OCI-LY1 (cell line): ENCODE data around the gene OSBPL1A.

ENCODE experiments used
- H2AFZ ChIP-seq: fragments of 200-600 bp; sonication (generic), shearing (Covaris generic); 2 replicates; pipeline ENCODE4 v1.6.0; 2014; ENCODE audit warnings: antibody characterized with exemption, mild to moderate bottlenecking, low read length
- H3F3A ChIP-seq: fragments of 200-600 bp; sonication (generic), shearing (Covaris generic); 2 replicates; pipeline ENCODE4 v1.6.0; 2014; ENCODE audit warnings: mild to moderate bottlenecking, antibody characterized with exemption, low read length, moderate library complexity; ENCODE audit not compliant: insufficient read depth
- H3K27ac ChIP-seq: fragments of 200-600 bp; sonication (generic); 2 replicates; pipeline ENCODE4 v1.5.1; 2014; ENCODE audit warnings: low read length, mixed run types, mild to moderate bottlenecking, low read depth; ENCODE audit not compliant: poor library complexity, severe bottlenecking
- H3K27me3 ChIP-seq: fragments of 200-600 bp; sonication (generic); 2 replicates; pipeline ENCODE4 v1.6.0; 2014; ENCODE audit warnings: antibody characterized with exemption, mild to moderate bottlenecking, low read length, moderate library complexity; ENCODE audit not compliant: insufficient read depth
- H3K36me3 ChIP-seq: fragments of 200-600 bp; sonication (generic); 2 replicates; pipeline ENCODE4 v1.6.1; 2014; ENCODE audit warnings: mild to moderate bottlenecking, antibody characterized with exemption, low read length, moderate library complexity, mixed read lengths; ENCODE audit not compliant: insufficient read depth
- H3K4me1 ChIP-seq: fragments of 200-600 bp; sonication (generic); 2 replicates; pipeline ENCODE4 v1.5.1; 2014; ENCODE audit warnings: mild to moderate bottlenecking, low read length, moderate library complexity; ENCODE audit not compliant: insufficient read depth, severe bottlenecking
- H3K4me2 ChIP-seq: fragments of 200-600 bp; sonication (generic), shearing (Covaris generic); 2 replicates; pipeline ENCODE4 v1.6.1; 2014; ENCODE audit warnings: low read length
- H3K4me3 ChIP-seq: fragments of 200-600 bp; sonication (generic); 2 replicates; pipeline ENCODE4 v1.5.1; 2014; ENCODE audit warnings: low read length, low read depth, mild to moderate bottlenecking, mixed read lengths; ENCODE audit not compliant: poor library complexity, severe bottlenecking
- H3K79me2 ChIP-seq: fragments of 200-600 bp; shearing (Covaris generic); 2 replicates; pipeline ENCODE4 v1.6.1; 2016; ENCODE audit warnings: mixed run types, low read length, mixed read lengths; ENCODE audit not compliant: insufficient read depth
- H3K9ac ChIP-seq: fragments of 200-600 bp; sonication (generic), shearing (Covaris generic); 2 replicates; pipeline ENCODE4 v1.6.1; 2014; ENCODE audit warnings: mild to moderate bottlenecking, low read length, mixed read lengths
- H3K9me2 ChIP-seq: fragments of 200-600 bp; sonication (generic), shearing (Covaris generic); 2 replicates; pipeline ENCODE4 v1.6.1; 2014; ENCODE audit warnings: low read depth, mild to moderate bottlenecking, low read length, mixed read lengths
- H3K9me3 ChIP-seq: fragments of 200-600 bp; shearing (Covaris generic); 2 replicates; pipeline ENCODE4 v1.6.1; 2014; ENCODE audit warnings: low read length, mixed read lengths
- H4K20me1 ChIP-seq: fragments of 200-600 bp; sonication (generic), shearing (Covaris generic); 2 replicates; pipeline ENCODE4 v1.6.0; 2016; ENCODE audit warnings: mild to moderate bottlenecking, low read length; ENCODE audit not compliant: insufficient read depth
- CTCF ChIP-seq: fragments of 200-600 bp; sonication (generic), shearing (Covaris generic); IDR thresholded peaks from 2 replicates; pipeline ENCODE4 v1.5.1; 2017; ENCODE audit warnings: mild to moderate bottlenecking, antibody characterized with exemption, low read length, moderate library complexity, mixed read lengths
- EZH2 ChIP-seq: fragments of 200-600 bp; sonication (generic), shearing (Covaris generic); IDR thresholded peaks from 2 replicates; pipeline ENCODE4 v1.8.0; 2017; ENCODE audit warnings: borderline replicate concordance, mixed run types, mild to moderate bottlenecking, antibody characterized with exemption, low read length, moderate library complexity, mixed read lengths

The OSBPL1A gene

DNA sequence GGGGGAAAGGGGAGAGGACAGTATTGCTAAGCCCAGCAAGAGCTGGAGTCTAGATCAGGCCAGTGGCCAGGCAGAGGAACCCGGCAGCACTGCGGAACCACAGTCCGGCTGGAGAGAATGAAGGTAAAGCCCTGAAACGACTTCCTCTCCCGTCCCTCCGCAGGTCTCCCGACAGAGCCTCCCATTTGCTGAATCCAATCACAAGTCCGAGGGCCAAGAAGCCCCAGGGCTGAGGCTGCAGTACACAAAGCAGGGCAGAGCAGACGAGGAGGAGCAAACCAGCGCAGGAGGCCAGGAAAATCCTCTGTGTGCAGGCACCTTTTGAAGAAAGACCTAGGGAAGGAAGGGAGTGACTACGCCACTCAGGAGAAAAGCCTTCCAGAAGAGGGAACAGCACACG lies 104.4 kb downstream of the OSBPL1A start:
- Histone ChIP-seq H2AFZ (no peak overlapping the region), H3K9ac (no peak overlapping the region), H3K4me1 (no peaks in the 10 kb centered on the region), H3K4me3 (no peak overlapping the region), H3K27me3 (no peaks in the 10 kb centered on the region), H3K27ac (no peak overlapping the region), H3K79me2 (no peaks in the 10 kb centered on the region), H3K9me3 (no peaks in the 10 kb centered on the region), H3K9me2 (no peaks in the 10 kb centered on the region), H4K20me1 (no peaks in the 10 kb centered on the region), H3K36me3 (no peaks in the 10 kb centered on the region), H3K4me2 (no peak overlapping the region), H3F3A (no peaks in the 10 kb centered on the region)
- TF ChIP-seq EZH2: no peak
- no peak for TF ChIP-seq CTCF

DNA sequence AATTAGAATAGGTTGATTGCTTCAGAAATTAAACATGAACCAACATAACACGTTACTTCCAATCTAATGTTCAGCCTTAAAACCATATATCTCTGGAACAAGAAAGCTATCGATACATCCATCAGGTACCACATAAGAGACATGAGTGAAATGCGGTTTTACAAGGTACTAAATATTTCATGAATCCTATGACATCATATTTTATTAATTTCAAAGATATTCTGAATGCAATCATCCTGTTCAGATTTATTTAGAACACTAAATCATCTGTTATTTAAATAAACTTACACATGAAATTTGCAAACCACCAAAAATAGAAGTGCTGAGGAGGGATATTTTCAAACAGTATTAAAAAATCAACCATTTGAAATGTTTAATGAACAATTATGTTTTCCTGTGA lies 119.0 kb downstream of the OSBPL1A start:
- Histone ChIP-seq H3K9ac (no peak overlapping the region), H3K36me3 (no peaks in the 10 kb centered on the region), H3K27ac (no peak overlapping the region), H4K20me1 (no peaks in the 10 kb centered on the region), H3K4me2 (no peak overlapping the region), H3K9me2 (no peaks in the 10 kb centered on the region), H3K27me3 (no peaks in the 10 kb centered on the region), H2AFZ (no peak overlapping the region), H3F3A (no peaks in the 10 kb centered on the region), H3K9me3 (no peaks in the 10 kb centered on the region), H3K4me1 (no peaks in the 10 kb centered on the region), H3K79me2 (no peaks in the 10 kb centered on the region), H3K4me3 (no peak overlapping the region)
- TF ChIP-seq EZH2 (no peak), CTCF (no peak)

DNA sequence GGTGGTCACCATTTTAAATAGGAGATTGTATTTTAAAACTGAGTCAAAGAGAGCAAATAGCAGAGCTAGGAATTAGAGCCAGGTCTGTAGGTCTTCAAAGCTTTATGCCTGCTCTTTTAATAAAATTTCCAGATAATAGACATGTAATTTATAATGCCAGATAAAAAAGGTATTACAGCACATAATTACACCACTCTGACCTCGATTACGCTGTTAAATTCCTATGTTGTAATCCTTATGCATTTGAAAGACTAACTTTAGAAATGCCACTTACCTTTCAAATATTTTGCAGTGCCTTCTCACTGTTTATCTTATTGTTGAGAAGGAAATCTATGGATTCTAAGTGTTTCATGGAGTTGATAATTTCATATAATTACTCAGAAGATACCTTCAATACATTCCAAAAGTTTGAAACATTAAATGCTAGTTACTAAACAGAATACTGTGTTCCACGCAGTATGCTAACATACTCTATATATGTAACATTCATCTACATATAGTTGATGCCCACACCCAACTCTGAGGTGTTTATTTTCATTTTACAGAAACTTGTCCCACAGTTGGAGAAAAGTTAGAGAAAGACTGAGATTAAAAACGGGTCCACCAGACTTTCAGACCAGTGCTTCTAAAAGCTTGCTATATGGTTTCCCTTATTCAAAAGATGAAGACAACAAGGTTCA lies 120.0 kb downstream of the OSBPL1A start:
- H4K20me1 ChIP-seq: no peaks in the 10 kb centered on the region
- no peak overlapping the region for H3K4me3 ChIP-seq

More for the DNA sequence above, 120.0 kb downstream of the OSBPL1A start:
- Histone ChIP-seq H2AFZ (no peak overlapping the region), H3K9ac (no peak overlapping the region), H3K36me3 (no peaks in the 10 kb centered on the region), H3K27me3 (no peaks in the 10 kb centered on the region), H3K79me2 (no peaks in the 10 kb centered on the region), H3K27ac (no peak overlapping the region), H3K9me3 (no peaks in the 10 kb centered on the region), H3K9me2 (no peaks in the 10 kb centered on the region), H3F3A (no peaks in the 10 kb centered on the region), H3K4me1 (no peaks in the 10 kb centered on the region), H3K4me2 (no peak overlapping the region)
- TF ChIP-seq EZH2: no peak
- no peak for TF ChIP-seq CTCF
